GM12878 (cell line): ENCODE results near the gene TPPP.
"Not testable (repeated sequence)": the region's sequence is repeated elsewhere in the genome, so short reads cannot be mapped to it uniquely, and the experiment has no call there.

Experiments used
- CREB1 ChIP-seq: IDR thresholded peaks from 2 replicates; pipeline ENCODE4 v1.6.1; 2012; ENCODE audit warnings: low read depth, mild to moderate bottlenecking, inconsistent platforms
- EZH2 ChIP-seq: IDR thresholded peaks from 2 replicates; pipeline ENCODE4 v1.6.1; 2012; ENCODE audit warnings: low read depth, mild to moderate bottlenecking, control low read depth, inconsistent platforms, low read length, borderline replicate concordance; ENCODE audit not compliant: control insufficient read depth
- POLR2A ChIP-seq: IDR thresholded peaks from 2 replicates; pipeline ENCODE4 v1.6.1; 2011; ENCODE audit warnings: low read depth, mild to moderate bottlenecking, low read length
- RAD21 ChIP-seq: IDR thresholded peaks from 2 replicates; pipeline ENCODE4 v1.6.1; 2011; ENCODE audit warnings: mild to moderate bottlenecking, low read depth, low read length, moderate library complexity; ENCODE audit not compliant: insufficient read depth
- SP1 ChIP-seq: IDR thresholded peaks from one replicate; pipeline ENCODE4 v1.6.1; 2011; ENCODE audit warnings: low read depth, low read length
- TF ChIP-seq, protein P1 (sequence below), 3 experiments: IDR thresholded peaks in 2 of 3; conservative IDR thresholded peaks in 1 of 3; 2 replicates each; pipeline ENCODE4 v1.5.1; 2011; ENCODE audit warnings: low read depth in 3 of 3, low read length in 3 of 3, mild to moderate bottlenecking in 3 of 3, control low read depth in 2 of 3, moderate library complexity in 2 of 3, inconsistent platforms in 1 of 3, mixed read lengths in 1 of 3; ENCODE audit not compliant: control insufficient read depth in 2 of 3, insufficient read depth in 1 of 3; ENCODE audit errors: extremely low read depth in 1 of 3
- TF ChIP-seq, protein P2 (sequence below): fragments of 150-350 bp; IDR thresholded peaks from 2 replicates; pipeline ENCODE4 v1.6.1; 2014; ENCODE audit warnings: mild to moderate bottlenecking, low read depth, low read length

DNA sequence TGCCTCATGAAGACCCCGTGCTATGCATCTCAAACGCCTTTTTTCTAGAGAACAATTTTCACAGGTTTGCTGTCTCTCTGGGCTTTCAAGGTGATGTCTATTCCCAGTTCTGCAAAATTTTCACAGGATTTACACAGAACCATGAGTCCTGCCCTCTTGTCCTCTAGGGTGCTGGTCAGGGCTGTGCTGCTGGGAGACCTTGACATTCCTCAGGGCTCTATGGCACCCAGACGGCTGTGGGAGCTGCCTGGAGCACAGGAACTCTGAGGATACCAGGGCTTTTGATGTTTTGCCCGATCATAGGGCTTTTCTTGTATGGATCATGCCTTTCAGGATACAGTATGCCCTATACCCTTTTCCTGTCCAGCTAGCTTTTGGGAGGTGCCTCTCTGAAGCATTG, 22.5 kb upstream of the TPPP start:
- TF ChIP-seq EZH2, SP1, RAD21, CREB1, POLR2A: not testable (repeated sequence)
- TF ChIP-seq, protein P1, sequence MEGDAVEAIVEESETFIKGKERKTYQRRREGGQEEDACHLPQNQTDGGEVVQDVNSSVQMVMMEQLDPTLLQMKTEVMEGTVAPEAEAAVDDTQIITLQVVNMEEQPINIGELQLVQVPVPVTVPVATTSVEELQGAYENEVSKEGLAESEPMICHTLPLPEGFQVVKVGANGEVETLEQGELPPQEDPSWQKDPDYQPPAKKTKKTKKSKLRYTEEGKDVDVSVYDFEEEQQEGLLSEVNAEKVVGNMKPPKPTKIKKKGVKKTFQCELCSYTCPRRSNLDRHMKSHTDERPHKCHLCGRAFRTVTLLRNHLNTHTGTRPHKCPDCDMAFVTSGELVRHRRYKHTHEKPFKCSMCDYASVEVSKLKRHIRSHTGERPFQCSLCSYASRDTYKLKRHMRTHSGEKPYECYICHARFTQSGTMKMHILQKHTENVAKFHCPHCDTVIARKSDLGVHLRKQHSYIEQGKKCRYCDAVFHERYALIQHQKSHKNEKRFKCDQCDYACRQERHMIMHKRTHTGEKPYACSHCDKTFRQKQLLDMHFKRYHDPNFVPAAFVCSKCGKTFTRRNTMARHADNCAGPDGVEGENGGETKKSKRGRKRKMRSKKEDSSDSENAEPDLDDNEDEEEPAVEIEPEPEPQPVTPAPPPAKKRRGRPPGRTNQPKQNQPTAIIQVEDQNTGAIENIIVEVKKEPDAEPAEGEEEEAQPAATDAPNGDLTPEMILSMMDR (IDR thresholded peaks at IDR 0.05 in 2 of 3, conservative IDR thresholded peaks at IDR 0.05 in 1 of 3; ENCODE audit: control insufficient read depth in 2 of 3, extremely low read depth in 1 of 3, insufficient read depth in 1 of 3, low read depth in 3 of 3, low read length in 3 of 3): not testable (repeated sequence)
- TF ChIP-seq, protein P2, sequence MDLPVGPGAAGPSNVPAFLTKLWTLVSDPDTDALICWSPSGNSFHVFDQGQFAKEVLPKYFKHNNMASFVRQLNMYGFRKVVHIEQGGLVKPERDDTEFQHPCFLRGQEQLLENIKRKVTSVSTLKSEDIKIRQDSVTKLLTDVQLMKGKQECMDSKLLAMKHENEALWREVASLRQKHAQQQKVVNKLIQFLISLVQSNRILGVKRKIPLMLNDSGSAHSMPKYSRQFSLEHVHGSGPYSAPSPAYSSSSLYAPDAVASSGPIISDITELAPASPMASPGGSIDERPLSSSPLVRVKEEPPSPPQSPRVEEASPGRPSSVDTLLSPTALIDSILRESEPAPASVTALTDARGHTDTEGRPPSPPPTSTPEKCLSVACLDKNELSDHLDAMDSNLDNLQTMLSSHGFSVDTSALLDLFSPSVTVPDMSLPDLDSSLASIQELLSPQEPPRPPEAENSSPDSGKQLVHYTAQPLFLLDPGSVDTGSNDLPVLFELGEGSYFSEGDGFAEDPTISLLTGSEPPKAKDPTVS: not testable (repeated sequence)
